Neural progenitor cell (in vitro differentiated cells): ENCODE measurements around the gene GDPD5.

Experiments
- CTCF ChIP-seq: fragments of 200-600 bp; sonication (generic); IDR thresholded peaks from 2 replicates; pipeline ENCODE4 v1.5.1; 2017; ENCODE audit warnings: antibody characterized with exemption, mild to moderate bottlenecking
- EZH2 ChIP-seq: fragments of 200-600 bp; sonication (generic); IDR thresholded peaks from 2 replicates; pipeline ENCODE4 v1.6.1; 2017; ENCODE audit warnings: antibody characterized with exemption, mild to moderate bottlenecking, moderate library complexity

GRCh38 chr11:75571625-75572024, 45.9 kb upstream of the GDPD5 start:
- TF ChIP-seq CTCF (no peak), EZH2 (no peak)
